Measurements from ENCODE around the gene CPNE5.
A peak's percentile ranks its signal among the peaks of the same experiment; 100 is the strongest.

The CPNE5 gene

GRCh38 chr6:36791521-36792135 is 47.6 kb downstream of the CPNE5 start:
- no peak for DNase-seq (ENCODE audit: low read depth)

- no peak for DNase-seq (ENCODE audit: low read depth)
These were observed 48.2 kb downstream of the CPNE5 start for GRCh38 chr6:36791085-36791484.

- DNase-seq (ENCODE audit: low read depth), result no peak
These were observed 50.5 kb downstream of the CPNE5 start for GRCh38 chr6:36788768-36789167.

- no peak for DNase-seq (ENCODE audit: low read depth)
These were observed 51.1 kb downstream of the CPNE5 start for GRCh38 chr6:36788186-36788585.

- no peak for DNase-seq (ENCODE audit: low read depth)
These were observed 52.0 kb downstream of the CPNE5 start for GRCh38 chr6:36787210-36787609.

- no peak for DNase-seq (ENCODE audit: low read depth)
These were observed 53.1 kb downstream of the CPNE5 start for GRCh38 chr6:36786055-36786675.

GRCh38 chr6:36784376-36784636 is 54.9 kb downstream of the CPNE5 start:
- DNase-seq (ENCODE audit: low read depth), result no peak

- no peak for DNase-seq (ENCODE audit: low read depth)
These were observed 55.5 kb downstream of the CPNE5 start for GRCh38 chr6:36783603-36784375.

- no peak for DNase-seq (ENCODE audit: low read depth)
These were observed 57.6 kb downstream of the CPNE5 start for GRCh38 chr6:36781669-36782068.

GRCh38 chr6:36780442-36781177 is 58.6 kb downstream of the CPNE5 start:
- no peak for DNase-seq (ENCODE audit: low read depth)

- no peak for DNase-seq (ENCODE audit: low read depth)
These were observed 60.0 kb downstream of the CPNE5 start for GRCh38 chr6:36779227-36779626.

- DNase-seq (ENCODE audit: low read depth), result no peak
These were observed 61.4 kb downstream of the CPNE5 start for GRCh38 chr6:36777801-36778200.

- DNase-seq (ENCODE audit: low read depth), result no peak
These were observed 63.1 kb downstream of the CPNE5 start for GRCh38 chr6:36776167-36776566.

GRCh38 chr6:36774331-36774730 is 64.9 kb downstream of the CPNE5 start:
- DNase-seq (ENCODE audit: low read depth), result no peak

- DNase-seq (ENCODE audit: low read depth), result no peak
These were observed 66.8 kb downstream of the CPNE5 start for GRCh38 chr6:36772397-36772796.

GRCh38 chr6:36771145-36771544 is 68.1 kb downstream of the CPNE5 start:
- DNase-seq (ENCODE audit: low read depth), result no peak

GRCh38 chr6:36769676-36770499 is 69.4 kb downstream of the CPNE5 start:
- DNase-seq (ENCODE audit: low read depth), result no peak

- no peak for DNase-seq (ENCODE audit: low read depth)
These were observed 70.0 kb downstream of the CPNE5 start for GRCh38 chr6:36769183-36769675.

GRCh38 chr6:36766399-36766945 is 72.8 kb downstream of the CPNE5 start:
- no peak for DNase-seq (ENCODE audit: low read depth)

- peak; percentile 43 for DNase-seq (ENCODE audit: low read depth)
These were observed 73.4 kb downstream of the CPNE5 start for GRCh38 chr6:36765594-36766398.

- DNase-seq (ENCODE audit: low read depth), result no peak
These were observed 74.1 kb downstream of the CPNE5 start for GRCh38 chr6:36765190-36765589.

Data from T-helper 22 cell (primary cell).